GM21528 (cell line): ENCODE measurements around the gene GAA.

Experiments
- ATAC-seq: cut with Tn5 transposase; IDR thresholded peaks from one replicate; pipeline ENCODE4 v1.9.1; 2021; ENCODE audit warnings: mild to moderate bottlenecking, moderate library complexity; ENCODE audit not compliant: unreplicated experiment, low FRiP score

GAA gene

GRCh38 chr17:80101011-80101945 lies at the start of gene GAA:
Gene GAA (plus strand): TSS chr17:80101581. CDS start chr17:80104587, 3,006 bp downstream.
- peak; percentile 52 for ATAC-seq

- ATAC-seq: no peak
Observed at GRCh38 chr17:80051681-80052080, 49.7 kb upstream of the GAA start.

GRCh38 chr17:80053102-80053501 lies 48.3 kb upstream of the GAA start:
- no peak for ATAC-seq

- no peak for ATAC-seq
Observed at GRCh38 chr17:80055597-80055996, 45.8 kb upstream of the GAA start.

- no peak for ATAC-seq
Observed at GRCh38 chr17:80058311-80058955, 42.9 kb upstream of the GAA start.

GRCh38 chr17:80060644-80061043 lies 40.7 kb upstream of the GAA start:
- no peak for ATAC-seq

GRCh38 chr17:80061421-80061820 lies 40.0 kb upstream of the GAA start:
- no peak for ATAC-seq

GRCh38 chr17:80063830-80064585 lies 37.4 kb upstream of the GAA start:
- ATAC-seq: no peak

GRCh38 chr17:80064696-80065095 lies 36.7 kb upstream of the GAA start:
- ATAC-seq: no peak

- no peak for ATAC-seq
Observed at GRCh38 chr17:80065478-80066170, 35.8 kb upstream of the GAA start.

- ATAC-seq: no peak
Observed at GRCh38 chr17:80067393-80067986, 33.9 kb upstream of the GAA start.

GRCh38 chr17:80068301-80069222 lies 32.8 kb upstream of the GAA start:
- ATAC-seq: no peak

- ATAC-seq: no peak
Observed at GRCh38 chr17:80070375-80071115, 30.8 kb upstream of the GAA start.

GRCh38 chr17:80071116-80071841 lies 30.1 kb upstream of the GAA start:
- ATAC-seq: no peak

- ATAC-seq: no peak
Observed at GRCh38 chr17:80072410-80072809, 29.0 kb upstream of the GAA start.

GRCh38 chr17:80080081-80080480 lies 21.3 kb upstream of the GAA start:
- ATAC-seq: no peak

GRCh38 chr17:80081596-80081995 lies 19.8 kb upstream of the GAA start:
- no peak for ATAC-seq
